ENCODE results near the gene PRKCH.

Gene PRKCH

GRCh38 chr14:61430066-61430757, 108.8 kb downstream of the PRKCH start:
- DNase-seq (ENCODE audit: low read depth) = no peak

GRCh38 chr14:61433169-61433568, 111.8 kb downstream of the PRKCH start:
- DNase-seq (ENCODE audit: low read depth) = no peak

GRCh38 chr14:61433828-61434227, 112.4 kb downstream of the PRKCH start:
- no peak for DNase-seq (ENCODE audit: low read depth)

GRCh38 chr14:61434311-61434710, 112.9 kb downstream of the PRKCH start:
- DNase-seq (ENCODE audit: low read depth) = no peak

- DNase-seq (ENCODE audit: low read depth) = no peak
These were observed 114.4 kb downstream of the PRKCH start for GRCh38 chr14:61435563-61436337.

- no peak for DNase-seq (ENCODE audit: low read depth)
These were observed 116.0 kb downstream of the PRKCH start for GRCh38 chr14:61437381-61437780.

- no peak for DNase-seq (ENCODE audit: low read depth)
These were observed 116.7 kb downstream of the PRKCH start for GRCh38 chr14:61438036-61438435.

GRCh38 chr14:61438497-61438859, 117.1 kb downstream of the PRKCH start:
- DNase-seq (ENCODE audit: low read depth) = no peak

- peak; percentile 17 for DNase-seq (ENCODE audit: low read depth)
These were observed 117.7 kb downstream of the PRKCH start for GRCh38 chr14:61438860-61439765.

GRCh38 chr14:61439779-61440418, 118.5 kb downstream of the PRKCH start:
- DNase-seq (ENCODE audit: low read depth) = no peak

- DNase-seq (ENCODE audit: low read depth) = no peak
These were observed 122.1 kb downstream of the PRKCH start for GRCh38 chr14:61443481-61443880.

GRCh38 chr14:61444215-61444768, 122.9 kb downstream of the PRKCH start:
- DNase-seq (ENCODE audit: low read depth) = peak; percentile 39

GRCh38 chr14:61451491-61451890, 130.1 kb downstream of the PRKCH start:
- DNase-seq (ENCODE audit: low read depth) = no peak

- DNase-seq (ENCODE audit: low read depth) = no peak
These were observed 130.6 kb downstream of the PRKCH start for GRCh38 chr14:61451891-61452400.

- DNase-seq (ENCODE audit: low read depth) = peak; percentile 46
These were observed 131.1 kb downstream of the PRKCH start for GRCh38 chr14:61452452-61452851.

- DNase-seq (ENCODE audit: low read depth) = no peak
These were observed 131.9 kb downstream of the PRKCH start for GRCh38 chr14:61453103-61453767.

GRCh38 chr14:61454545-61454944, 133.2 kb downstream of the PRKCH start:
- no peak for DNase-seq (ENCODE audit: low read depth)

- DNase-seq (ENCODE audit: low read depth) = no peak
These were observed 134.0 kb downstream of the PRKCH start for GRCh38 chr14:61455351-61455750.

- DNase-seq (ENCODE audit: low read depth) = peak; percentile 62
These were observed 135.3 kb downstream of the PRKCH start for GRCh38 chr14:61456720-61457119.

GRCh38 chr14:61458766-61459165, 137.4 kb downstream of the PRKCH start:
- no peak for DNase-seq (ENCODE audit: low read depth)

- DNase-seq (ENCODE audit: low read depth) = no peak
These were observed 137.8 kb downstream of the PRKCH start for GRCh38 chr14:61459229-61459628.

Data from activated T-cell treated with anti-CD3 and anti-CD28 coated beads for 48 hours (primary cell).